Lung (tissue), 12 donors: ENCODE measurements around the gene EXOC4. TPM values are rescaled to one million over a fixed set of nuclear protein-coding genes. Genes with fewer than 3 reads are reported as not detected.

Experiments
- ATAC-seq: fragments of 200-7000 bp; cut with Tn5 transposase; one replicate; pipeline ENCODE4 v1.9.1; 2020; ENCODE audit warnings: moderate number of reproducible peaks; ENCODE audit not compliant: insufficient read depth, low FRiP score
- DNase-seq, 3 donors: peaks; one replicate each; pipeline ENCODE4 v3.0.0-alpha.2; 2013 to 2017
- H3K27ac ChIP-seq, 2 donors: one replicate each; pipeline ENCODE4 v1.5.1; 2013; ENCODE audit warnings: mild to moderate bottlenecking in 2 of 2, moderate library complexity in 2 of 2, control low read depth in 1 of 2, inconsistent platforms in 1 of 2, low read depth in 1 of 2, low read length in 1 of 2
- H3K27me3 ChIP-seq, 3 donors: one replicate each; pipeline ENCODE4 v1.5.1; 2013; ENCODE audit warnings: low read length in 2 of 3; ENCODE audit not compliant: control insufficient read depth in 3 of 3, insufficient read depth in 3 of 3
- H3K36me3 ChIP-seq, 4 donors: one replicate each; pipeline ENCODE4 v1.5.1; 2013; ENCODE audit warnings: low read length in 4 of 4, mild to moderate bottlenecking in 1 of 4, moderate library complexity in 1 of 4; ENCODE audit not compliant: control insufficient read depth in 4 of 4, insufficient read depth in 4 of 4
- H3K4me1 ChIP-seq, 5 donors: one replicate each; pipeline ENCODE4 v1.5.1; 2013; ENCODE audit warnings: low read length in 5 of 5, mild to moderate bottlenecking in 2 of 5, moderate library complexity in 1 of 5; ENCODE audit not compliant: control insufficient read depth in 5 of 5, insufficient read depth in 5 of 5
- H3K4me3 ChIP-seq: one replicate; pipeline ENCODE4 v1.5.1; 2013; ENCODE audit warnings: mild to moderate bottlenecking, control low read depth, moderate library complexity
- H3K9ac ChIP-seq, 2 donors: one replicate each; pipeline ENCODE4 v1.5.1; 2013; ENCODE audit warnings: low read length in 2 of 2, control low read depth in 1 of 2; ENCODE audit not compliant: insufficient read depth in 1 of 2
- H3K9me3 ChIP-seq, 4 donors: one replicate each; pipeline ENCODE4 v1.5.1; 2013; ENCODE audit warnings: low read length in 3 of 4, mild to moderate bottlenecking in 1 of 4, moderate library complexity in 1 of 4; ENCODE audit not compliant: control insufficient read depth in 4 of 4, insufficient read depth in 3 of 4
- CTCF ChIP-seq: IDR thresholded peaks from 2 replicates; pipeline ENCODE4 v1.5.1; 2012; ENCODE audit warnings: mild to moderate bottlenecking; ENCODE audit errors: control extremely low read depth, extremely low read depth
- WGBS, 2 donors: extraction: QIAGEN DNeasy Blood & Tissue Kit; methylation state at CpG; one replicate each; pipeline ENCODE4 v1.1.7; 2013; 5-methylcytosine and 5-hydroxymethylcytosine counted together
- polyA plus RNA-seq, 2 donors: library from polyadenylated mRNA; stranded (reverse); fragments of 200-250 nt; gene quantifications; one replicate each; pipeline ENCODE4 v1.2.1, GENCODE V29; 2013
- total RNA-seq, 2 donors: library from RNA; depleted of rRNA in 1 of 2; stranded (reverse); fragments of >200 nt in 1 of 2; gene quantifications; one replicate each; pipeline ENCODE4 v1.2.1, GENCODE V29; 2014 to 2021
- donor health status: control.
- donor health status: control.
- donor health status: Bipolar disorder and iron deficiency.
- donor health status: healthy.
- donor health status: DM: yes; HTN: yes; CAD: no.

EXOC4 gene
- total and polyA plus RNA-seq, 4 donors = 10.3 to 232 (median 47.4) TPM

GRCh38 chr7:133431134-133431724 is 178.4 kb downstream of the EXOC4 start:
- DNase-seq (no peak), ATAC-seq (no peak)
- H3K36me3 ChIP-seq = no peaks in the 10 kb centered on the region
- H3K27me3 ChIP-seq = no peaks in the 10 kb centered on the region
- H3K4me1 ChIP-seq = peaks cover 0 to 5% (median 0%) of the 10 kb centered on the region in 5 donors
- H3K4me3 ChIP-seq = no peak overlapping the region
- H3K27ac ChIP-seq = no peak overlapping the region
- no peak for TF ChIP-seq CTCF
- peaks cover 0 to 4% (median 0%) of the 10 kb centered on the region in 4 donors for H3K9me3 ChIP-seq
- no peak overlapping the region for H3K9ac ChIP-seq
- WGBS, 2 donors = 93 to 94% methylated on average over 1 of the region's 1 CpG

- Histone ChIP-seq H3K4me3 (no peak overlapping the region), H3K4me1 (peaks cover 0 to 5% (median 0%) of the 10 kb centered on the region in 5 donors), H3K36me3 (no peaks in the 10 kb centered on the region), H3K9me3 (peaks cover 0 to 4% (median 0%) of the 10 kb centered on the region in 4 donors), H3K27me3 (no peaks in the 10 kb centered on the region), H3K27ac (no peak overlapping the region), H3K9ac (no peak overlapping the region)
- no peak for TF ChIP-seq CTCF
- ATAC-seq = no peak
- 97 to 98% methylated on average over 4 of the region's 4 CpGs for WGBS, 2 donors
- DNase-seq = no peak
Observed at GRCh38 chr7:133433165-133433812, 180.4 kb downstream of the EXOC4 start.

DNA sequence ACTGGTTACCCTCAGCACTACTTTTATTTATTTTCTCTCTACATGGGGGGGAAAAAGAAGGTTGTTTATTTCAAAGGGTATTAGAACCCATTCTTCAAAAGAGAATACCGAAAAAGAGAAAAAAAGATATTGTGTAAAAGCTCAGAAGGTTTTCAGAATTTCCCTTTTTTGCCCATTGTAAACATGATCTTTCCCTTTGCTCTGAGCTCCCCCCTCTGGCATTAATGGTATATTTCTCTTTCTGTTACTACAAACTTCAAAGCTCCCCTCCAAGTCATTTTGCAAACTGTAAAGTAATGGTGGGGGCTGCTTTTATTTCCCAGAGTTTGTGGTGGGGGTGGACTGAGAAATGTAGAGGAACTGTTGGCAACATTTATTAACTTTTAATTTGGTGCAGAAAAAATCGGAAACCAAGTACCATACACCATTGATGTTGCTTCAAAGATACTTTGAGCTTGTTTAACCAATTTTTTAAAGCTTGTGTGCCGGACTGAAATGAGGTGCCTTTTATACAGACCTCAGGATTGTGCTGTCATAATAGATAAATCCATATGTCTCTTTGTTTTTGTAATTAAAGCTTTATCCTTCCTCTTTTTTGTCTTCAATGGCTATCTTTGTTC is 181.5 kb downstream of the EXOC4 start:
- Histone ChIP-seq H3K4me1 (peaks cover 0 to 5% (median 0%) of the 10 kb centered on the region in 5 donors), H3K9ac (no peak overlapping the region), H3K27me3 (no peaks in the 10 kb centered on the region), H3K36me3 (no peaks in the 10 kb centered on the region), H3K4me3 (no peak overlapping the region), H3K9me3 (peaks cover 0 to 4% (median 0%) of the 10 kb centered on the region in 4 donors), H3K27ac (no peak overlapping the region)
- ATAC-seq = no peak
- TF ChIP-seq CTCF = no peak
- WGBS, 2 donors = 49 to 50% methylated on average over 3 of the region's 3 CpGs
- DNase-seq = peak in 2 of 3 donors; percentile 65 to 71
